ENCODE results near the gene PIK3AP1.
A peak's percentile ranks its signal among the peaks of the same experiment; 100 is the strongest.
"Not testable (repeated sequence)": the region's sequence is repeated elsewhere in the genome, so short reads cannot be mapped to it uniquely, and the experiment has no call there.

PIK3AP1 gene

GRCh38 chr10:96745950-96746349 lies 25.6 kb upstream of the PIK3AP1 start:
- no peak for DNase-seq (ENCODE audit: low read depth)
- in situ Hi-C loops (cut with HindIII; ENCODE audit: low sequenced_read_pairs): no loop called here
- TF ChIP-seq, protein P1, sequence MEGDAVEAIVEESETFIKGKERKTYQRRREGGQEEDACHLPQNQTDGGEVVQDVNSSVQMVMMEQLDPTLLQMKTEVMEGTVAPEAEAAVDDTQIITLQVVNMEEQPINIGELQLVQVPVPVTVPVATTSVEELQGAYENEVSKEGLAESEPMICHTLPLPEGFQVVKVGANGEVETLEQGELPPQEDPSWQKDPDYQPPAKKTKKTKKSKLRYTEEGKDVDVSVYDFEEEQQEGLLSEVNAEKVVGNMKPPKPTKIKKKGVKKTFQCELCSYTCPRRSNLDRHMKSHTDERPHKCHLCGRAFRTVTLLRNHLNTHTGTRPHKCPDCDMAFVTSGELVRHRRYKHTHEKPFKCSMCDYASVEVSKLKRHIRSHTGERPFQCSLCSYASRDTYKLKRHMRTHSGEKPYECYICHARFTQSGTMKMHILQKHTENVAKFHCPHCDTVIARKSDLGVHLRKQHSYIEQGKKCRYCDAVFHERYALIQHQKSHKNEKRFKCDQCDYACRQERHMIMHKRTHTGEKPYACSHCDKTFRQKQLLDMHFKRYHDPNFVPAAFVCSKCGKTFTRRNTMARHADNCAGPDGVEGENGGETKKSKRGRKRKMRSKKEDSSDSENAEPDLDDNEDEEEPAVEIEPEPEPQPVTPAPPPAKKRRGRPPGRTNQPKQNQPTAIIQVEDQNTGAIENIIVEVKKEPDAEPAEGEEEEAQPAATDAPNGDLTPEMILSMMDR (IDR thresholded peaks at IDR 0.05; ENCODE audit: low read depth, low read length, missing control alignments): no peak
- H3K4me3 ChIP-seq (ENCODE audit: low read depth, low read length): no peak overlapping the region

DNA sequence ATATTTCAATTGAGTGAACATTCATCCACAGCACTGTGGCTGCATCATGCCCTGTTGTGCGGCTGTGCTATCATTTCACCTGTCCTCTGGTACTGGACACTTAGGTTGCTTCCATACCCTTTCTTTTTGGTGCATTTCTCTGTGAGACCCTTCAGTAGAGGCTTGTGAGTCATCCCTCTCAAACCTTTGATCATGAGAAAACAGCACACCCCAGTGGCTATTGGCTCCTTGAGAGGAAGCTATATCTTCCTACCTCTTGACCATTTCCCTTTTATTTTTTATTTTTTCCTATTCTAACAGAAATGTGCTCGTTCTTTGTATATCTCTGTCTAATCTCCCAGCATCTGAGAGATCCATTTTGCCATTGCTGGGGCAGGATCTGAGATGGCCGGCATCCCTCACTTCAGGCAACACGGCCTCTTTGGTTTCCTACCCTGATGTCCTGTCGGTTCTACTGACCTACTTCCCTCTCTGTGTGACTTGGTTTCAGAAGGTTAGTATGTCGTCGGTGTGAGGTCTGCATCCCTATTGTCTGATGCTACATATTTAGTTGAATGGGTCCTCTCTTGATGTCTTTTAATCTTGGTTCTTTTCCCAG lies 23.8 kb upstream of the PIK3AP1 start:
- in situ Hi-C loops (cut with HindIII; ENCODE audit: low sequenced_read_pairs): no loop called here
- TF ChIP-seq, protein P1 (IDR thresholded peaks at IDR 0.05; ENCODE audit: low read depth, low read length, missing control alignments): peak; percentile 36
- peak; percentile 19 for DNase-seq (ENCODE audit: low read depth)
- H3K4me3 ChIP-seq (ENCODE audit: low read depth, low read length): no peak overlapping the region

- H3K4me3 ChIP-seq (ENCODE audit: low read depth, low read length); DNase-seq (ENCODE audit: low read depth); in situ Hi-C loops (cut with HindIII; ENCODE audit: low sequenced_read_pairs): not testable (repeated sequence)
Observed at GRCh38 chr10:96741557-96741956, 21.2 kb upstream of the PIK3AP1 start.

GRCh38 chr10:96740579-96741281 lies 20.4 kb upstream of the PIK3AP1 start:
- no peak for DNase-seq (ENCODE audit: low read depth)
- in situ Hi-C loops (cut with HindIII; ENCODE audit: low sequenced_read_pairs): no loop called here
- TF ChIP-seq, protein P1 (IDR thresholded peaks at IDR 0.05; ENCODE audit: low read depth, low read length, missing control alignments): no peak

DNA sequence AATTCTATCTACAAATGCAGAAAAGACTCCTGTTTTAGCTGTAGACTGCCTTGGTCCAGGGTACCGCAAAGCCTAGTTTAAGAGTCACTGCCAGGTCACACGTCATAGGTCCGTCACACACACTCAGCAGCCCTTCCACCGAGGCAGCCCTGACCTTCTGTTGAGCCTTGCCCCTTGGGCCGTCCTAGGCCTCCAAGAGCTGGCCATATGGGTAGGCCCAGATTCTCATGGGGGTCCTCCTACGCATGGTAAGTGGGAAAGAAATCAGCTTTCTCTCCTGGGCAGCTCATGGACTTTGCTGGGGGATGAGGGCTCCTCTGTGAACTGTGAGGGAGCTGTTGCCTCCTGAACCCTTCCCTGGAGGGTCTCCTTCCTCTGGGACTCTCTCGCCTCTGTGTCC lies 19.8 kb upstream of the PIK3AP1 start:
- DNase-seq (ENCODE audit: low read depth): no peak
- in situ Hi-C loops (cut with HindIII; ENCODE audit: low sequenced_read_pairs): no loop called here
- TF ChIP-seq, protein P1 (IDR thresholded peaks at IDR 0.05; ENCODE audit: low read depth, low read length, missing control alignments): no peak
- no peak overlapping the region for H3K4me3 ChIP-seq (ENCODE audit: low read depth, low read length)

More at GRCh38 chr10:96740579-96741281, 20.4 kb upstream of the PIK3AP1 start:
- H3K4me3 ChIP-seq (ENCODE audit: low read depth, low read length): no peak overlapping the region

GRCh38 chr10:96737307-96737902 lies 17.1 kb upstream of the PIK3AP1 start:
- H3K4me3 ChIP-seq (ENCODE audit: low read depth, low read length); DNase-seq (ENCODE audit: low read depth); in situ Hi-C loops (cut with HindIII; ENCODE audit: low sequenced_read_pairs): not testable (repeated sequence)

DNA sequence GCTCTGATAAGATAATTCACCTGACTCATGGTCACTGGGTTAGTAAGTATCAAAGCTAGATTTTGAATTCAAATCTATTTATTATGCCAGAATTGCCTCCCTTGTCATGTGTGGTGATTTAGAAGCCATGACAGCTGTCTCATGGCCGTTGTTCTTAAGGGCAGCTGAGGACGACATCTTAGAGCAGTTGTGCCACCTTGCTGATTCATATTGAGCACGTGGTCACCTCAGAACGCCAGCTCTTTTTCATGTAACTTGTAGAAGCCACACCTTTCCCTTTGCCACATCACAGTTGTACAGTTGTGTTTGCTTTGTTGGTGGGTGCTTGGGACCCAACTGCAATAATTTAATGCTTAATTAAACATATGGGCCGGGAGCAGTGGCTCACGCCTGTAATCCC lies 4.3 kb upstream of the PIK3AP1 start:
- no peak for DNase-seq (ENCODE audit: low read depth)
- TF ChIP-seq, protein P1 (IDR thresholded peaks at IDR 0.05; ENCODE audit: low read depth, low read length, missing control alignments): no peak
- in situ Hi-C loops (cut with HindIII; ENCODE audit: low sequenced_read_pairs): no loop called here

More for the DNA sequence above, 4.3 kb upstream of the PIK3AP1 start:
- no peak overlapping the region for H3K4me3 ChIP-seq (ENCODE audit: low read depth, low read length)

All from astrocyte of the cerebellum (primary cell).